ENCODE data around the gene ZNRF3. TPM values are rescaled to one million over a fixed set of nuclear protein-coding genes. Genes with fewer than 3 reads are reported as not detected.

ZNRF3 gene
- total and polyA plus RNA-seq, 8 donors, result 2.4 to 6.8 (median 3.9) TPM

- Histone ChIP-seq H3K4me3 (no peak overlapping the region), H3K27ac (no peak overlapping the region), H3K4me1 (peaks cover 0 to 16% (median 0%) of the 10 kb centered on the region in 3 donors), H3K9me3 (no peaks in the 10 kb centered on the region), H3K27me3 (no peaks in the 10 kb centered on the region), H3K36me3 (no peaks in the 10 kb centered on the region)
- no peak for DNase-seq
- peak in 3 of 4 donors; percentile 47 to 71 (median 69) for ATAC-seq
- intact Hi-C loops (cut with DNase I), result no loop called here
- WGBS, 2 donors, result 70 to 75% methylated on average over 8 of the region's 8 CpGs
- peak; percentile 37 for FAIRE-seq
- TF ChIP-seq, protein P1, sequence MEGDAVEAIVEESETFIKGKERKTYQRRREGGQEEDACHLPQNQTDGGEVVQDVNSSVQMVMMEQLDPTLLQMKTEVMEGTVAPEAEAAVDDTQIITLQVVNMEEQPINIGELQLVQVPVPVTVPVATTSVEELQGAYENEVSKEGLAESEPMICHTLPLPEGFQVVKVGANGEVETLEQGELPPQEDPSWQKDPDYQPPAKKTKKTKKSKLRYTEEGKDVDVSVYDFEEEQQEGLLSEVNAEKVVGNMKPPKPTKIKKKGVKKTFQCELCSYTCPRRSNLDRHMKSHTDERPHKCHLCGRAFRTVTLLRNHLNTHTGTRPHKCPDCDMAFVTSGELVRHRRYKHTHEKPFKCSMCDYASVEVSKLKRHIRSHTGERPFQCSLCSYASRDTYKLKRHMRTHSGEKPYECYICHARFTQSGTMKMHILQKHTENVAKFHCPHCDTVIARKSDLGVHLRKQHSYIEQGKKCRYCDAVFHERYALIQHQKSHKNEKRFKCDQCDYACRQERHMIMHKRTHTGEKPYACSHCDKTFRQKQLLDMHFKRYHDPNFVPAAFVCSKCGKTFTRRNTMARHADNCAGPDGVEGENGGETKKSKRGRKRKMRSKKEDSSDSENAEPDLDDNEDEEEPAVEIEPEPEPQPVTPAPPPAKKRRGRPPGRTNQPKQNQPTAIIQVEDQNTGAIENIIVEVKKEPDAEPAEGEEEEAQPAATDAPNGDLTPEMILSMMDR (IDR thresholded peaks at IDR 0.05), result no peak
These were observed 68.7 kb downstream of the ZNRF3 start for GRCh38 chr22:28951969-28952521.

DNA sequence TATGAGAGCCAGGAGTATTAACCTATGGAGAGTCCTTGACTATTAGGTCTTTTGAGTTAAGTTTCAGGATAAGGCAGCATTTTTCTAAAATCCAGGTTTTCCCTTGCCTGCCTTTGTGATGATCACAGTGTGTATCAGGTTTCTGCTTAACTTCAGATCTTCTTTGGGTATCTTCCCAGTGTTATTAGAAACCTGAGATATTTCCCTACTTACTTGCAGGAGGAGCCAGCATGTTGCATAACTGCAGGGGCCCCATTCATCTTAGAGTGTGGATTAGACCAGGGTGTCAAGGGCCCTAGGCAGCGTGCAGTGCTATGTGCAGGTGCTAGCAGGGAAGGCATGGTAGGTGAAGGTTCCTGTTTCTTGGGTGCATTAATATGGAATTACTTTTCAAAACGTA lies 69.5 kb downstream of the ZNRF3 start:
- TF ChIP-seq, protein P1 (IDR thresholded peaks at IDR 0.05), result no peak
- Histone ChIP-seq H3K4me1 (peaks cover 0 to 16% (median 0%) of the 10 kb centered on the region in 3 donors), H3K4me3 (no peak overlapping the region), H3K36me3 (no peaks in the 10 kb centered on the region), H3K27me3 (no peaks in the 10 kb centered on the region), H3K9me3 (no peaks in the 10 kb centered on the region), H3K27ac (peak overlapping the region in 1 of 4 donors; percentile 22)
- intact Hi-C loops (cut with DNase I), result no loop called here
- DNase-seq (no peak), FAIRE-seq (no peak), ATAC-seq (peak in 3 of 4 donors; percentile 34 to 44 (median 37))
- WGBS, 2 donors, result 65 to 73% methylated on average over 2 of the region's 2 CpGs

DNA sequence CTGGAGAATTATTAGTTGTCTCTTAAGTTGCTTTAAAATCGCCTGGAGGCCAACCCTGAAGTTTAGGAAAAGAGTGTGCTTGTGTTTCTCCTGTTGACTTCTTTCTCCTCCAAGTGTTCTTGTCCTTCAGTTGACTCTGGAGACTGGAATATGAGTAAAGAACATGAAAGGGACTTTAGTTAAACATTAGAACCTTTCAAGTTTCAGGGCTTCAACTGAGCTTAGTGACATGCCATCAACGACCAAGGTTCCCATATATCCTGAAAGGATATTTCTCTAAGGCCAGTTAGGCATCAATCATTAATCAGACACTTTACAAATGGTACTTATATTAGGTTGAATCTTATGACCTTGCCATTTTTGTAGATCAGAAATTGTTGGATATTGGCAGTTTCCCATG lies 70.0 kb downstream of the ZNRF3 start:
- 65 to 66% methylated on average over 2 of the region's 2 CpGs for WGBS, 2 donors
- Histone ChIP-seq H3K36me3 (no peaks in the 10 kb centered on the region), H3K9me3 (no peaks in the 10 kb centered on the region), H3K27me3 (no peaks in the 10 kb centered on the region), H3K4me1 (peaks cover 0 to 14% (median 0%) of the 10 kb centered on the region in 3 donors), H3K27ac (no peak overlapping the region), H3K4me3 (no peak overlapping the region)
- DNase-seq, result no peak
- intact Hi-C loops (cut with DNase I), result no loop called here
- TF ChIP-seq, protein P1 (IDR thresholded peaks at IDR 0.05), result no peak
- FAIRE-seq, result no peak
- no peak for ATAC-seq

- DNase-seq, result no peak
- H3K4me3 ChIP-seq, result no peak overlapping the region
- TF ChIP-seq, protein P1 (IDR thresholded peaks at IDR 0.05), result no peak
- H3K4me1 ChIP-seq, result peaks cover 0 to 9% (median 0%) of the 10 kb centered on the region in 3 donors
- H3K27ac ChIP-seq, result no peak overlapping the region
- WGBS, 2 donors, result 87 to 88% methylated on average over 6 of the region's 6 CpGs
- H3K27me3 ChIP-seq, result no peaks in the 10 kb centered on the region
- no peaks in the 10 kb centered on the region for H3K36me3 ChIP-seq
- intact Hi-C loops (cut with DNase I), result no loop called here
- no peaks in the 10 kb centered on the region for H3K9me3 ChIP-seq
- no peak for FAIRE-seq
- no peak for ATAC-seq
These were observed 70.9 kb downstream of the ZNRF3 start for GRCh38 chr22:28953976-28954880.
